ENCODE data around the gene GDF15. TPM values are rescaled to one million over a fixed set of nuclear protein-coding genes. Genes with fewer than 3 reads are reported as not detected.

Gene GDF15
- total and polyA plus RNA-seq, 4 donors: 0.42 to 11.6 (median 7.2) TPM

GRCh38 chr19:18419699-18420460 is 33.9 kb downstream of the GDF15 start:
- Histone ChIP-seq H3K27me3 (ENCODE audit: control insufficient read depth in 4 of 4, insufficient read depth in 4 of 4, low read length in 3 of 4) (no peaks in the 10 kb centered on the region), H3K27ac (ENCODE audit: low read depth in 1 of 2, low read length in 2 of 2) (peak overlapping the region; percentile 32 to 94), H3K9ac (ENCODE audit: low read depth in 1 of 2, low read length in 2 of 2) (no peak overlapping the region), H3K4me1 (ENCODE audit: control insufficient read depth in 4 of 4, insufficient read depth in 4 of 4, low read length in 3 of 4) (peaks cover 3 to 40% (median 21%) of the 10 kb centered on the region in 4 donors), H3K4me3 (ENCODE audit: low read depth in 1 of 3, low read length in 3 of 3) (peak overlapping the region; percentile 41 to 80 (median 72)), H3K36me3 (ENCODE audit: control insufficient read depth in 4 of 4, insufficient read depth in 3 of 4, low read depth in 1 of 4, low read length in 3 of 4) (no peaks in the 10 kb centered on the region), H3K9me3 (ENCODE audit: control insufficient read depth in 4 of 4, low read length in 3 of 4) (no peaks in the 10 kb centered on the region)
- no peak for TF ChIP-seq MAX (IDR thresholded peaks at IDR 0.05)
- TF ChIP-seq HNF4A (conservative IDR thresholded peaks at IDR 0.05): no peak
- TF ChIP-seq FOXA1 (IDR thresholded peaks at IDR 0.05): no peak
- TF ChIP-seq RAD21 (IDR thresholded peaks at IDR 0.05): no peak
- no peak for TF ChIP-seq ZBTB33 (IDR thresholded peaks at IDR 0.05)
- no peak for TF ChIP-seq CTCF (IDR thresholded peaks at IDR 0.05; ENCODE audit: low read depth, low read length, missing input control)
- peak; percentile 59 for DNase-seq (ENCODE audit: low spot score)
- 12% methylated on average over 97 of the region's 97 CpGs for WGBS

GRCh38 chr19:18420930-18421329 is 35.0 kb downstream of the GDF15 start:
- Histone ChIP-seq H3K4me1 (ENCODE audit: control insufficient read depth in 4 of 4, insufficient read depth in 4 of 4, low read length in 3 of 4) (peaks cover 3 to 31% (median 17%) of the 10 kb centered on the region in 4 donors), H3K9ac (ENCODE audit: low read depth in 1 of 2, low read length in 2 of 2) (no peak overlapping the region), H3K27me3 (ENCODE audit: control insufficient read depth in 4 of 4, insufficient read depth in 4 of 4, low read length in 3 of 4) (no peaks in the 10 kb centered on the region), H3K9me3 (ENCODE audit: control insufficient read depth in 4 of 4, low read length in 3 of 4) (no peaks in the 10 kb centered on the region), H3K36me3 (ENCODE audit: control insufficient read depth in 4 of 4, insufficient read depth in 3 of 4, low read depth in 1 of 4, low read length in 3 of 4) (no peaks in the 10 kb centered on the region), H3K27ac (ENCODE audit: low read depth in 1 of 2, low read length in 2 of 2) (peak overlapping the region in 1 of 2 donors; percentile 94), H3K4me3 (ENCODE audit: low read depth in 1 of 3, low read length in 3 of 3) (no peak overlapping the region)
- DNase-seq (ENCODE audit: low spot score): no peak
- WGBS: 70% methylated on average over 2 of the region's 2 CpGs
- TF ChIP-seq ZBTB33 (IDR thresholded peaks at IDR 0.05): no peak
- TF ChIP-seq SP1 (IDR thresholded peaks at IDR 0.05): no peak
- TF ChIP-seq REST (IDR thresholded peaks at IDR 0.05): no peak
- TF ChIP-seq RAD21 (IDR thresholded peaks at IDR 0.05): no peak
- no peak for TF ChIP-seq GABPA (IDR thresholded peaks at IDR 0.05 in 1 of 2, conservative IDR thresholded peaks at IDR 0.05 in 1 of 2)
- no peak for TF ChIP-seq HNF4A (conservative IDR thresholded peaks at IDR 0.05)
- no peak for TF ChIP-seq EGR1 (IDR thresholded peaks at IDR 0.05; ENCODE audit: low read depth in 2 of 2)
- no peak for TF ChIP-seq JUND (IDR thresholded peaks at IDR 0.05)
- TF ChIP-seq HNF4G (IDR thresholded peaks at IDR 0.05): no peak
- TF ChIP-seq YY1 (IDR thresholded peaks at IDR 0.05): no peak
- no peak for TF ChIP-seq RXRA (IDR thresholded peaks at IDR 0.05)
